ENCODE results near the gene SFTPB.

- TF ChIP-seq, protein P1, sequence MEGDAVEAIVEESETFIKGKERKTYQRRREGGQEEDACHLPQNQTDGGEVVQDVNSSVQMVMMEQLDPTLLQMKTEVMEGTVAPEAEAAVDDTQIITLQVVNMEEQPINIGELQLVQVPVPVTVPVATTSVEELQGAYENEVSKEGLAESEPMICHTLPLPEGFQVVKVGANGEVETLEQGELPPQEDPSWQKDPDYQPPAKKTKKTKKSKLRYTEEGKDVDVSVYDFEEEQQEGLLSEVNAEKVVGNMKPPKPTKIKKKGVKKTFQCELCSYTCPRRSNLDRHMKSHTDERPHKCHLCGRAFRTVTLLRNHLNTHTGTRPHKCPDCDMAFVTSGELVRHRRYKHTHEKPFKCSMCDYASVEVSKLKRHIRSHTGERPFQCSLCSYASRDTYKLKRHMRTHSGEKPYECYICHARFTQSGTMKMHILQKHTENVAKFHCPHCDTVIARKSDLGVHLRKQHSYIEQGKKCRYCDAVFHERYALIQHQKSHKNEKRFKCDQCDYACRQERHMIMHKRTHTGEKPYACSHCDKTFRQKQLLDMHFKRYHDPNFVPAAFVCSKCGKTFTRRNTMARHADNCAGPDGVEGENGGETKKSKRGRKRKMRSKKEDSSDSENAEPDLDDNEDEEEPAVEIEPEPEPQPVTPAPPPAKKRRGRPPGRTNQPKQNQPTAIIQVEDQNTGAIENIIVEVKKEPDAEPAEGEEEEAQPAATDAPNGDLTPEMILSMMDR (IDR thresholded peaks at IDR 0.05): no peak
- TF ChIP-seq POLR2A (IDR thresholded peaks at IDR 0.05): no peak
Observed at GRCh38 chr2:85653996-85654395, 14.0 kb downstream of the SFTPB start.
